ENCODE data around the gene PSMA8. TPM values are rescaled to one million over a fixed set of nuclear protein-coding genes. Genes with fewer than 3 reads are reported as not detected.
"Not testable (repeated sequence)": the region's sequence is repeated elsewhere in the genome, so short reads cannot be mapped to it uniquely, and the experiment has no call there.

The PSMA8 gene
- total RNA-seq, 1 experiment from 2014 or later = not detected

DNA sequence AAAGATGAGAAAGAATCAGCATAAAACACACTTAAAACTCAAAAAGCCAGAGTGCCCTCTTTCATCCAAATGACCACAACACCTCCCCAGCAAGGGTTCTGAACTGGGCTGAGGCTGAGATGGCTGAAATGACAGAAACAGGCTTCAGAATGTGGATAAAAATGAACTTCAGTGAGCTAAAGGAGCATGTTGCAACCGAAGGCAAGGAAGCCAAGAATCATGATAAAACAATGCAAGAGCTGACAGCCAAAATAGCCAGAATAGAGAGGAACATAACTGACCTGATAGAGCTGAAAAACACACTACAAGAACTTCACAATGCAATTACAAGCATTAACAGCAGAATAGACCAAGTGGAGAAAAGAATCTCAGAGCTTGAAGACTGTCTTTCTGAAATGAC, 12.2 kb upstream of the PSMA8 start:
- H3K79me1 ChIP-seq (ENCODE audit: insufficient read depth, low read depth, low read length, poor library complexity, severe bottlenecking) = no peaks in the 10 kb centered on the region
- H2BK5ac ChIP-seq (ENCODE audit: insufficient read length, low read length) = no peak overlapping the region
- H2BK15ac ChIP-seq (ENCODE audit: low read depth, low read length) = no peak overlapping the region
- H3K9me3 ChIP-seq (ENCODE audit: control insufficient read depth, low read depth, low read length) = no peaks in the 10 kb centered on the region
- Mint-ChIP-seq H3K36me3 (ENCODE audit: insufficient read depth in 1 of 3, low read depth in 3 of 3) (peaks cover 2 to 15% (median 3%) of the 10 kb centered on the region in 3 experiments; a peak in 5 of 7 replicates), H3K27me3 (ENCODE audit: low read depth) (no peaks in the 10 kb centered on the region), H3K27ac (no peak overlapping the region), H3K4me3 (no peak overlapping the region), H3K4me1 (no peaks in the 10 kb centered on the region), H3K9me3 (peaks cover 11 to 24% of the 10 kb centered on the region in 2 experiments)
- no peak overlapping the region for H3K27ac ChIP-seq (ENCODE audit: insufficient read length, low read depth, low read length)
- H4K20me1 ChIP-seq (ENCODE audit: control insufficient read depth, insufficient read depth, insufficient read length) = no peaks in the 10 kb centered on the region
- no peak for DNase-seq
- WGBS (ENCODE audit: extremely low coverage, insufficient read length, low lambda C conversion rate) = no CpG with 5 or more reads among the region's 1 CpG
- H3K9ac ChIP-seq (ENCODE audit: extremely low read depth, insufficient read length, low read length) = no peak overlapping the region
- H3K4ac ChIP-seq (ENCODE audit: low read depth, low read length) = no peak overlapping the region
- no peak overlapping the region for H3K18ac ChIP-seq (ENCODE audit: insufficient read length, low read depth, low read length)
- no peak overlapping the region for H3K14ac ChIP-seq (ENCODE audit: insufficient read depth, low read length)
- no peaks in the 10 kb centered on the region for H3K79me2 ChIP-seq (ENCODE audit: insufficient read depth, low read length)
- no peak overlapping the region for H4K5ac ChIP-seq (ENCODE audit: insufficient read length, low read depth, low read length)
- no peak overlapping the region for H3K23ac ChIP-seq (ENCODE audit: insufficient read length, low read depth, low read length)
- no peak overlapping the region for H4K91ac ChIP-seq (ENCODE audit: insufficient read length, low read depth, low read length)
- H2BK12ac ChIP-seq (ENCODE audit: insufficient read length, low read depth, low read length) = no peak overlapping the region
- H4K8ac ChIP-seq (replicated peaks; ENCODE audit: insufficient read length, low read depth, low read length) = no peak overlapping the region
- no peaks in the 10 kb centered on the region for H3K4me1 ChIP-seq (ENCODE audit: insufficient read depth, low read length)
- H3K23me2 ChIP-seq (ENCODE audit: insufficient read length, low read depth, low read length, poor library complexity, severe bottlenecking) = no peaks in the 10 kb centered on the region
- no peak overlapping the region for H3K4me2 ChIP-seq (ENCODE audit: insufficient read depth, insufficient read length, low read length)
- no peaks in the 10 kb centered on the region for H3K27me3 ChIP-seq (ENCODE audit: insufficient read depth, low read length)
- no peak overlapping the region for H2AFZ ChIP-seq (ENCODE audit: low read length)
- TF ChIP-seq, protein P1, sequence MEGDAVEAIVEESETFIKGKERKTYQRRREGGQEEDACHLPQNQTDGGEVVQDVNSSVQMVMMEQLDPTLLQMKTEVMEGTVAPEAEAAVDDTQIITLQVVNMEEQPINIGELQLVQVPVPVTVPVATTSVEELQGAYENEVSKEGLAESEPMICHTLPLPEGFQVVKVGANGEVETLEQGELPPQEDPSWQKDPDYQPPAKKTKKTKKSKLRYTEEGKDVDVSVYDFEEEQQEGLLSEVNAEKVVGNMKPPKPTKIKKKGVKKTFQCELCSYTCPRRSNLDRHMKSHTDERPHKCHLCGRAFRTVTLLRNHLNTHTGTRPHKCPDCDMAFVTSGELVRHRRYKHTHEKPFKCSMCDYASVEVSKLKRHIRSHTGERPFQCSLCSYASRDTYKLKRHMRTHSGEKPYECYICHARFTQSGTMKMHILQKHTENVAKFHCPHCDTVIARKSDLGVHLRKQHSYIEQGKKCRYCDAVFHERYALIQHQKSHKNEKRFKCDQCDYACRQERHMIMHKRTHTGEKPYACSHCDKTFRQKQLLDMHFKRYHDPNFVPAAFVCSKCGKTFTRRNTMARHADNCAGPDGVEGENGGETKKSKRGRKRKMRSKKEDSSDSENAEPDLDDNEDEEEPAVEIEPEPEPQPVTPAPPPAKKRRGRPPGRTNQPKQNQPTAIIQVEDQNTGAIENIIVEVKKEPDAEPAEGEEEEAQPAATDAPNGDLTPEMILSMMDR (conservative IDR thresholded peaks at IDR 0.05) = no peak
- H3T11ph ChIP-seq (ENCODE audit: low read length) = no peak overlapping the region
- H2BK20ac ChIP-seq (ENCODE audit: low read depth, low read length, poor library complexity, severe bottlenecking) = no peak overlapping the region
- no peak overlapping the region for H2AK5ac ChIP-seq (ENCODE audit: insufficient read length, low read length)
- H3K56ac ChIP-seq (ENCODE audit: insufficient read length, low read depth, low read length) = no peak overlapping the region
- H2BK120ac ChIP-seq (ENCODE audit: low read depth, low read length, poor library complexity, severe bottlenecking) = no peak overlapping the region

DNA sequence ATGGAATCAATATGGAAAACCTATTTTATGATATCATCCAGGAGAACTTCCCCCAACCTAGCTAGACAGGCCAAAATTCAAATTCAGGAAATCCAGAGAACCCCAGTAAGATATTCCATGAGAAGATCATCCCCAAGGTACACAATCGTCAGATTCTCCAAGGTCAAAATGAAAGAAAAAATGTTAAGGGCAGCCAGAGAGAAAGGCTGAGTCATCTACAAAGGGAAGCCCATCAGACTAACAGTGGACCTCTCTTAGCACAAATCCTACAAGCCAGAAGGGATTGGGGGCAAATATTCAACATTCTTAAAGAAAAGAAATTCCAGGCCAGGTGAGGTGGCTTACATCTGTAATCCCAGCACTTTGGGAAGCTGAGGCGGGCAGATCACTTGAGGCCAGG, 11.7 kb upstream of the PSMA8 start:
- H4K91ac ChIP-seq (ENCODE audit: insufficient read length, low read depth, low read length); H3K79me2 ChIP-seq (ENCODE audit: insufficient read depth, low read length): not testable (repeated sequence)
- WGBS (ENCODE audit: extremely low coverage, insufficient read length, low lambda C conversion rate) = no CpG with 5 or more reads among the region's 2 CpGs

More for the DNA sequence above, 11.7 kb upstream of the PSMA8 start:
- H3K56ac ChIP-seq (ENCODE audit: insufficient read length, low read depth, low read length); H3K23ac ChIP-seq (ENCODE audit: insufficient read length, low read depth, low read length); H3K27me3 ChIP-seq (ENCODE audit: insufficient read depth, low read length); H2BK120ac ChIP-seq (ENCODE audit: low read depth, low read length, poor library complexity, severe bottlenecking); H4K20me1 ChIP-seq (ENCODE audit: control insufficient read depth, insufficient read depth, insufficient read length); H3K14ac ChIP-seq (ENCODE audit: insufficient read depth, low read length); H2AK5ac ChIP-seq (ENCODE audit: insufficient read length, low read length); H2AFZ ChIP-seq (ENCODE audit: low read length); H2BK15ac ChIP-seq (ENCODE audit: low read depth, low read length); H3K18ac ChIP-seq (ENCODE audit: insufficient read length, low read depth, low read length); H2BK12ac ChIP-seq (ENCODE audit: insufficient read length, low read depth, low read length); H3K27ac ChIP-seq (ENCODE audit: insufficient read length, low read depth, low read length); H3K9ac ChIP-seq (ENCODE audit: extremely low read depth, insufficient read length, low read length); H4K5ac ChIP-seq (ENCODE audit: insufficient read length, low read depth, low read length); H3K4me2 ChIP-seq (ENCODE audit: insufficient read depth, insufficient read length, low read length); DNase-seq; H3K27me3 Mint-ChIP-seq (ENCODE audit: low read depth); H3K4me1 ChIP-seq (ENCODE audit: insufficient read depth, low read length); H3K4me1 Mint-ChIP-seq; H2BK5ac ChIP-seq (ENCODE audit: insufficient read length, low read length); H3K79me1 ChIP-seq (ENCODE audit: insufficient read depth, low read depth, low read length, poor library complexity, severe bottlenecking); H2BK20ac ChIP-seq (ENCODE audit: low read depth, low read length, poor library complexity, severe bottlenecking); H4K8ac ChIP-seq (replicated peaks; ENCODE audit: insufficient read length, low read depth, low read length); H3K4me3 Mint-ChIP-seq; H3K23me2 ChIP-seq (ENCODE audit: insufficient read length, low read depth, low read length, poor library complexity, severe bottlenecking); H3K4ac ChIP-seq (ENCODE audit: low read depth, low read length); H3K27ac Mint-ChIP-seq; H3T11ph ChIP-seq (ENCODE audit: low read length); H3K9me3 ChIP-seq (ENCODE audit: control insufficient read depth, low read depth, low read length): not testable (repeated sequence)
- peaks cover 11 to 24% of the 10 kb centered on the region in 2 experiments for H3K9me3 Mint-ChIP-seq
- peaks cover 2 to 15% (median 3%) of the 10 kb centered on the region in 3 experiments; a peak in 5 of 7 replicates for H3K36me3 Mint-ChIP-seq (ENCODE audit: insufficient read depth in 1 of 3, low read depth in 3 of 3)

All from H9 (cell line).